ENCODE data around the gene ASIC2.

DNA sequence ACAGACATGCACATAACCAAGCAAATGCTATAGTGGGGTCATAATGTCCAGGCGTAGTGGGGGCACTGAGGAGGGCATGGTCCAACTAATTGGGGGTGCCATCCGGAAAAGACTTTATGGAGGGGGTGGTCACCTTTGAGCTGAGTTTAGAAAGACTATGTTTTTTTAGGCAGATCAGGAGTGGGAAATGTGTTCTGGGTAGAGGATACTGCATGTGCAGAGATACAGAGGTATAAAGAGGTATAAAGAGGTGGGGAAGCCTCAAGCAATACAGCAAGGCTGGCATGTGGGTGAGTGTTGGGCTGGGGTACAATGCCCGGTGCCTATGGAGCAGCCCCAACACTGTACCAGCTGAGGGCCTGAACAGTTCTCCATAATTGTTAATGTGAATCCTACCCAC lies 248.3 kb downstream of the ASIC2 start:
- no peak for TF ChIP-seq POLR2AphosphoS5 (IDR thresholded peaks at IDR 0.05; ENCODE audit: low read depth, low read length)
- TF ChIP-seq, protein P1, sequence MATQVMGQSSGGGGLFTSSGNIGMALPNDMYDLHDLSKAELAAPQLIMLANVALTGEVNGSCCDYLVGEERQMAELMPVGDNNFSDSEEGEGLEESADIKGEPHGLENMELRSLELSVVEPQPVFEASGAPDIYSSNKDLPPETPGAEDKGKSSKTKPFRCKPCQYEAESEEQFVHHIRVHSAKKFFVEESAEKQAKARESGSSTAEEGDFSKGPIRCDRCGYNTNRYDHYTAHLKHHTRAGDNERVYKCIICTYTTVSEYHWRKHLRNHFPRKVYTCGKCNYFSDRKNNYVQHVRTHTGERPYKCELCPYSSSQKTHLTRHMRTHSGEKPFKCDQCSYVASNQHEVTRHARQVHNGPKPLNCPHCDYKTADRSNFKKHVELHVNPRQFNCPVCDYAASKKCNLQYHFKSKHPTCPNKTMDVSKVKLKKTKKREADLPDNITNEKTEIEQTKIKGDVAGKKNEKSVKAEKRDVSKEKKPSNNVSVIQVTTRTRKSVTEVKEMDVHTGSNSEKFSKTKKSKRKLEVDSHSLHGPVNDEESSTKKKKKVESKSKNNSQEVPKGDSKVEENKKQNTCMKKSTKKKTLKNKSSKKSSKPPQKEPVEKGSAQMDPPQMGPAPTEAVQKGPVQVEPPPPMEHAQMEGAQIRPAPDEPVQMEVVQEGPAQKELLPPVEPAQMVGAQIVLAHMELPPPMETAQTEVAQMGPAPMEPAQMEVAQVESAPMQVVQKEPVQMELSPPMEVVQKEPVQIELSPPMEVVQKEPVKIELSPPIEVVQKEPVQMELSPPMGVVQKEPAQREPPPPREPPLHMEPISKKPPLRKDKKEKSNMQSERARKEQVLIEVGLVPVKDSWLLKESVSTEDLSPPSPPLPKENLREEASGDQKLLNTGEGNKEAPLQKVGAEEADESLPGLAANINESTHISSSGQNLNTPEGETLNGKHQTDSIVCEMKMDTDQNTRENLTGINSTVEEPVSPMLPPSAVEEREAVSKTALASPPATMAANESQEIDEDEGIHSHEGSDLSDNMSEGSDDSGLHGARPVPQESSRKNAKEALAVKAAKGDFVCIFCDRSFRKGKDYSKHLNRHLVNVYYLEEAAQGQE (IDR thresholded peaks at IDR 0.05; ENCODE audit: insufficient read depth in 1 of 2, low read depth in 2 of 2, low read length in 1 of 2), result no peak

Data from Panc1 (cell line).